B cell (primary cell): ENCODE data around the gene ZNF44. TPM values are rescaled to one million over a fixed set of nuclear protein-coding genes. Genes with fewer than 3 reads are reported as not detected.

ENCODE experiments used
- ATAC-seq: fragments of 200-7000 bp; cut with Tn5 transposase; one replicate; pipeline ENCODE4 v1.10.0; 2021; ENCODE audit warnings: low read depth, mild to moderate bottlenecking, moderate number of reproducible peaks, moderate library complexity
- CTCF ChIA-PET: fragments of 350-600 bp; sonication (Branson Sonifier 250); formaldehyde crosslinking; loops from one replicate; lab custom pipeline; 2021; ENCODE audit warnings: antibody characterized with exemption, inconsistent platforms; lab: Charles Lee
- POLR2A ChIA-PET: fragments of 350-600 bp; sonication (Branson Sonifier 250); formaldehyde crosslinking; loops from one replicate; lab custom pipeline; 2021; ENCODE audit warnings: antibody characterized with exemption; lab: Charles Lee
- DNase-seq: peaks from one replicate; pipeline ENCODE4 v3.0.0; 2013
- H2AFZ ChIP-seq: 2 replicates; pipeline ENCODE4 v1.6.1; 2012; ENCODE audit warnings: mild to moderate bottlenecking, low read depth, low read length; ENCODE audit not compliant: insufficient read depth, poor library complexity, severe bottlenecking
- H3K27ac ChIP-seq, 2 donors: 1 replicate in 1 of 2; 2 replicates in 1 of 2; pipeline ENCODE4 v1.5.1; 2012 to 2013; ENCODE audit warnings: low read length in 2 of 2, mild to moderate bottlenecking in 2 of 2, moderate library complexity in 1 of 2
- H3K27me3 ChIP-seq, 4 experiments: fragments of 200-600 bp in 1 of 4; sonication (generic) in 1 of 4; replicated peaks in 1 of 4; 1 replicate in 2 of 4; 2 replicates in 2 of 4; pipeline versions ENCODE4 v1.6.1 to v1.7.0; 2013 to 2016; ENCODE audit warnings: low read length in 3 of 4, mild to moderate bottlenecking in 2 of 4, mixed read lengths in 1 of 4, moderate library complexity in 1 of 4; ENCODE audit not compliant: insufficient read depth in 4 of 4, control insufficient read depth in 3 of 4; ENCODE audit errors: control extremely low read depth in 1 of 4
- H3K36me3 ChIP-seq, 2 experiments: replicated peaks in 1 of 2; 1 replicate in 1 of 2; 2 replicates in 1 of 2; pipeline versions ENCODE4 v1.6.1 to v1.7.1; 2013; ENCODE audit warnings: low read length in 1 of 2; ENCODE audit not compliant: insufficient read depth in 2 of 2, control insufficient read depth in 1 of 2; ENCODE audit errors: control extremely low read depth in 1 of 2, extremely low read depth in 1 of 2
- H3K4me1 ChIP-seq, 2 donors: fragments of 200-600 bp in 1 of 2; sonication (generic) in 1 of 2; 1 replicate in 1 of 2; 2 replicates in 1 of 2; pipeline versions ENCODE4 v1.5.1 to v1.6.1; 2013 to 2017; ENCODE audit warnings: low read length in 2 of 2; ENCODE audit not compliant: control insufficient read depth in 2 of 2, insufficient read depth in 2 of 2
- H3K4me2 ChIP-seq: replicated peaks from 2 replicates; pipeline ENCODE3; 2012; ENCODE audit warnings: mild to moderate bottlenecking, low read depth, low read length; ENCODE audit not compliant: poor library complexity, severe bottlenecking
- H3K4me3 ChIP-seq, 5 experiments: fragments of 200-600 bp in 1 of 5; sonication (generic) in 1 of 5; 1 replicate in 3 of 5; 2 replicates in 2 of 5; pipeline versions ENCODE4 v1.5.1 to v1.7.0; 2011 to 2016; ENCODE audit warnings: low read length in 4 of 5, mild to moderate bottlenecking in 4 of 5, low read depth in 2 of 5, control low read depth in 1 of 5, moderate library complexity in 1 of 5; ENCODE audit not compliant: insufficient read depth in 1 of 5; ENCODE audit errors: control extremely low read depth in 1 of 5, extremely low read depth in 1 of 5
- H3K79me2 ChIP-seq: fragments of 200-600 bp; sonication (generic); one replicate; pipeline ENCODE4 v1.6.0; 2016; ENCODE audit warnings: low read length; ENCODE audit not compliant: control insufficient read depth, insufficient read depth
- H3K9ac ChIP-seq: fragments of 200-600 bp; sonication (generic); 2 replicates; pipeline ENCODE4 v1.6.1; 2017; ENCODE audit warnings: mild to moderate bottlenecking, low read length, moderate library complexity
- H3K9me3 ChIP-seq, 3 donors: one replicate each; pipeline versions ENCODE4 v1.6.1 to v1.7.1; 2013; ENCODE audit warnings: low read length in 2 of 3; ENCODE audit not compliant: control insufficient read depth in 2 of 3, insufficient read depth in 1 of 3; ENCODE audit errors: control extremely low read depth in 1 of 3
- H4K20me1 ChIP-seq: 2 replicates; pipeline ENCODE4 v1.6.0; 2012; ENCODE audit warnings: mild to moderate bottlenecking, low read length; ENCODE audit not compliant: insufficient read depth, control insufficient read depth, poor library complexity, severe bottlenecking
- H3K27ac Mint-ChIP-seq: one replicate; pipeline ENCODE4 v1.8.0; 2021; ENCODE audit warnings: mixed read lengths
- H3K27me3 Mint-ChIP-seq: one replicate; pipeline ENCODE4 v1.8.0; 2021; ENCODE audit warnings: mixed read lengths
- H3K4me1 Mint-ChIP-seq: one replicate; pipeline ENCODE4 v1.8.0; 2021; ENCODE audit warnings: mixed read lengths
- H3K4me3 Mint-ChIP-seq: one replicate; pipeline ENCODE4 v1.8.0; 2021; ENCODE audit warnings: mixed read lengths
- H3K9me3 Mint-ChIP-seq: one replicate; pipeline ENCODE4 v1.8.0; 2022; ENCODE audit warnings: mixed read lengths; ENCODE audit not compliant: insufficient read depth
- EZH2 ChIP-seq: IDR thresholded peaks from 2 replicates; pipeline ENCODE4 v1.6.1; 2012; ENCODE audit warnings: borderline replicate concordance, low read depth, mild to moderate bottlenecking, moderate library complexity, low read length; ENCODE audit not compliant: insufficient read depth, poor library complexity, severe bottlenecking
- WGBS: methylation state at CpG from one replicate; pipeline ENCODE4 v1.1.5; 2013; ENCODE audit warnings: missing lambda C conversion rate; ENCODE audit not compliant: insufficient coverage; 5-methylcytosine and 5-hydroxymethylcytosine counted together
- intact Hi-C: fragments of 100-400 bp; cut with micrococcal nuclease; formaldehyde crosslinking; loops from one replicate; pipeline ENCODE4 v1.10.0; 2022
- polyA plus RNA-seq: library from polyadenylated mRNA; depleted of rRNA; stranded (reverse); fragments of >200 nt; gene quantifications from 2 replicates; pipeline ENCODE4 v1.2.3, GENCODE V29; 2012
- total RNA-seq, 2 donors: library from RNA; stranded (reverse); fragments of 120-200 nt in 1 of 2; gene quantifications; 1 replicate in 1 of 2; 2 replicates in 1 of 2; pipeline versions ENCODE4 v1.2.3 to v1.2.4, GENCODE V29; 2013 to 2022
- TF ChIP-seq, protein P1 (sequence below): fragments of 200-600 bp; IDR thresholded peaks from one replicate; pipeline ENCODE4 v1.8.0; 2022; ENCODE audit warnings: antibody characterized with exemption, mild to moderate bottlenecking

Gene ZNF44
- total and polyA plus RNA-seq, 2 donors (not counting 1 experiment from before 2014, with no cell fraction given) = 11.3 to 28.0 TPM

DNA sequence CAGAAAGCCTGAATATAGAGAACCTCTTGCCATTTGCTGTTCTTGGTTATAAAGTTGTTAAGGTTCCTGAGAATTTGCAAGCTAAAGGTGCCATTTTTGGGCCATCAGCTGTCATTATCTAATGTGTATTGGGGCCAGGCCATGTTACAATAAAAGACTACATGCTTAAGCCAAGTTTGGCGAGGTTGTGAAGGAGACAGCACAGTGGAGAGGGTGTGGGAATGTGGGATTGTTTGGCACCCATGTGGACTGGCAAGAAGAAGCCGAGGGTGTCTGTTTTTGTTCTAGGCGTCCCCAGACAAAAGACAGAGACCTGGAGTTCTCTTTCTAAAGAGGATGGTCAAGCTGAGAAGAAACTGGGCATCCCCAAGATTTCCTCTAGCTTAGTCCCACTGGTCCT, 64.7 kb downstream of the ZNF44 start:
- H3K4me3 Mint-ChIP-seq = no peak overlapping the region
- Histone ChIP-seq H3K36me3 (peaks cover 0 to 3% of the 10 kb centered on the region in 2 experiments), H3K4me3 (no peak overlapping the region), H3K9ac (no peak overlapping the region), H3K4me1 (no peaks in the 10 kb centered on the region), H3K9me3 (no peaks in the 10 kb centered on the region), H3K27ac (no peak overlapping the region), H3K27me3 (no peaks in the 10 kb centered on the region), H2AFZ (no peak overlapping the region), H3K4me2 (no peak overlapping the region), H3K79me2 (no peaks in the 10 kb centered on the region), H4K20me1 (no peaks in the 10 kb centered on the region)
- no peak overlapping the region for H3K27ac Mint-ChIP-seq
- H3K27me3 Mint-ChIP-seq = no peaks in the 10 kb centered on the region
- POLR2A ChIA-PET = no interaction called here
- intact Hi-C loops = no loop called here
- CTCF ChIA-PET = no interaction called here
- no peaks in the 10 kb centered on the region for H3K4me1 Mint-ChIP-seq
- ATAC-seq (no peak), DNase-seq (no peak)
- WGBS = 100% methylated on average over 2 of the region's 3 CpGs
- no peaks in the 10 kb centered on the region for H3K9me3 Mint-ChIP-seq
- TF ChIP-seq, protein P1, sequence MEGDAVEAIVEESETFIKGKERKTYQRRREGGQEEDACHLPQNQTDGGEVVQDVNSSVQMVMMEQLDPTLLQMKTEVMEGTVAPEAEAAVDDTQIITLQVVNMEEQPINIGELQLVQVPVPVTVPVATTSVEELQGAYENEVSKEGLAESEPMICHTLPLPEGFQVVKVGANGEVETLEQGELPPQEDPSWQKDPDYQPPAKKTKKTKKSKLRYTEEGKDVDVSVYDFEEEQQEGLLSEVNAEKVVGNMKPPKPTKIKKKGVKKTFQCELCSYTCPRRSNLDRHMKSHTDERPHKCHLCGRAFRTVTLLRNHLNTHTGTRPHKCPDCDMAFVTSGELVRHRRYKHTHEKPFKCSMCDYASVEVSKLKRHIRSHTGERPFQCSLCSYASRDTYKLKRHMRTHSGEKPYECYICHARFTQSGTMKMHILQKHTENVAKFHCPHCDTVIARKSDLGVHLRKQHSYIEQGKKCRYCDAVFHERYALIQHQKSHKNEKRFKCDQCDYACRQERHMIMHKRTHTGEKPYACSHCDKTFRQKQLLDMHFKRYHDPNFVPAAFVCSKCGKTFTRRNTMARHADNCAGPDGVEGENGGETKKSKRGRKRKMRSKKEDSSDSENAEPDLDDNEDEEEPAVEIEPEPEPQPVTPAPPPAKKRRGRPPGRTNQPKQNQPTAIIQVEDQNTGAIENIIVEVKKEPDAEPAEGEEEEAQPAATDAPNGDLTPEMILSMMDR = no peak
- TF ChIP-seq EZH2 = no peak

DNA sequence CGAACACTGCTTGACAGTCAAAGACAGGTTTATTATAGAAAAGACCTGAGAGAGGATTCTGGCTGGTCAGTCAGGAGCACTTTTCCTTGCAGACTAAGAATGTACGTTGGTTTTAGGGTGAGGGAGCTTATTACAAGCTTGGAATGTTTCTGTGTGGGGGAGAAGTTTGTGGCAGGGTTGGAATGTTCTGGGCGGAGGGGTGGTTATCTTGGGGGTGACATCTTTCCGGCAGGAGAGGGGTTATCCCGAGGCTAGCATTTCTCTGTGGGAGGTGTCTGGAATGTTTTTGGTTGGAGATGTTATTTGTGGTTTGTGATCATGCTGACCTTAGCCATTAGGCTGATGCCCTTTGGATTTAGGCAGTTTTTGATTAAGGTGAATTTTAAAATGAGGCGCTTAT, 70.0 kb downstream of the ZNF44 start:
- WGBS = 95% methylated on average over 6 of the region's 6 CpGs
- ChIA-PET CTCF (interaction anchor here (0.6 kb wide), 1 partner anchor 436 kb away, joined by 3 read pairs; no protein-coding TSS in a partner anchor), POLR2A (no interaction called here)
- Histone ChIP-seq H3K27me3 (no peaks in the 10 kb centered on the region), H3K9me3 (peaks cover 0 to 10% (median 0%) of the 10 kb centered on the region in 3 donors), H3K36me3 (no peaks in the 10 kb centered on the region), H3K4me3 (no peak overlapping the region), H3K79me2 (peaks cover 2% of the 10 kb centered on the region), H3K9ac (no peak overlapping the region), H3K27ac (no peak overlapping the region), H3K4me1 (no peaks in the 10 kb centered on the region), H3K4me2 (no peak overlapping the region), H2AFZ (no peak overlapping the region), H4K20me1 (no peaks in the 10 kb centered on the region)
- Mint-ChIP-seq H3K27ac (no peak overlapping the region), H3K9me3 (no peaks in the 10 kb centered on the region), H3K4me3 (no peak overlapping the region), H3K27me3 (no peaks in the 10 kb centered on the region), H3K4me1 (no peaks in the 10 kb centered on the region)
- no peak for DNase-seq
- intact Hi-C loops = no loop called here
- no peak for ATAC-seq
- TF ChIP-seq EZH2 = no peak
- TF ChIP-seq, protein P1 = no peak
